ENCODE measurements around the gene CHD9NB.

DNA sequence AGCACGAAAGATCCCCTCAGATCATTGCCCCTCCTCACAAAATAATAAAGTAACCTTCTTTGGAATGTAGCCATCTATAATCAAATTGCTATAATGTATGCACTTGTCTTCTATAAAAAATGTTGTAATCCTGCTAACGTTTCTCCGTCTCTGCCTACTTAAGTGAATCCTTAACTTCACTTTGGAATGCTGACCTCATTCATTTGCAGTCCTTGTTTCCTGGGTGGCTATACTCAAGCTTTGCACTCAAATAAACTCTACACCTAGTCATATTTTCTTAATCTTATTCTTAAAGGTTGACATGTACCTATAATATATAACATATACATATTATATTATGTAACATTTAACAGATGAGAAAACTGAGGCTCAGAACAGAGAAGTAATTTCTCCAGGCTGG, 22.7 kb downstream of the CHD9NB start:
- TF ChIP-seq, protein P1, sequence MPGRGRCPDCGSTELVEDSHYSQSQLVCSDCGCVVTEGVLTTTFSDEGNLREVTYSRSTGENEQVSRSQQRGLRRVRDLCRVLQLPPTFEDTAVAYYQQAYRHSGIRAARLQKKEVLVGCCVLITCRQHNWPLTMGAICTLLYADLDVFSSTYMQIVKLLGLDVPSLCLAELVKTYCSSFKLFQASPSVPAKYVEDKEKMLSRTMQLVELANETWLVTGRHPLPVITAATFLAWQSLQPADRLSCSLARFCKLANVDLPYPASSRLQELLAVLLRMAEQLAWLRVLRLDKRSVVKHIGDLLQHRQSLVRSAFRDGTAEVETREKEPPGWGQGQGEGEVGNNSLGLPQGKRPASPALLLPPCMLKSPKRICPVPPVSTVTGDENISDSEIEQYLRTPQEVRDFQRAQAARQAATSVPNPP (IDR thresholded peaks at IDR 0.05; ENCODE audit: borderline replicate concordance, insufficient read depth, insufficient read length) = no peak
- no peak for TF ChIP-seq BRCA1 (IDR thresholded peaks at IDR 0.05)
- TF ChIP-seq BRCA1 (CRISPR knock-in tag; IDR thresholded peaks at IDR 0.05) = no peak
- no peak for TF ChIP-seq FOXK1 (CRISPR knock-in tag; IDR thresholded peaks at IDR 0.05; ENCODE audit: borderline replicate concordance)
- no peak for TF ChIP-seq ZZZ3 (IDR thresholded peaks at IDR 0.05)
- TF ChIP-seq KDM4B (IDR thresholded peaks at IDR 0.05; ENCODE audit: borderline replicate concordance in 2 of 2, low read depth in 1 of 2) = no peak
- TF ChIP-seq TEAD4 (IDR thresholded peaks at IDR 0.05; ENCODE audit: low read length) = no peak
- no peak for TF ChIP-seq TEAD4 (CRISPR knock-in tag; IDR thresholded peaks at IDR 0.05; ENCODE audit: borderline replicate concordance)
- no peak for TF ChIP-seq ZKSCAN3 (CRISPR knock-in tag; IDR thresholded peaks at IDR 0.05)
- TF ChIP-seq, protein P2, sequence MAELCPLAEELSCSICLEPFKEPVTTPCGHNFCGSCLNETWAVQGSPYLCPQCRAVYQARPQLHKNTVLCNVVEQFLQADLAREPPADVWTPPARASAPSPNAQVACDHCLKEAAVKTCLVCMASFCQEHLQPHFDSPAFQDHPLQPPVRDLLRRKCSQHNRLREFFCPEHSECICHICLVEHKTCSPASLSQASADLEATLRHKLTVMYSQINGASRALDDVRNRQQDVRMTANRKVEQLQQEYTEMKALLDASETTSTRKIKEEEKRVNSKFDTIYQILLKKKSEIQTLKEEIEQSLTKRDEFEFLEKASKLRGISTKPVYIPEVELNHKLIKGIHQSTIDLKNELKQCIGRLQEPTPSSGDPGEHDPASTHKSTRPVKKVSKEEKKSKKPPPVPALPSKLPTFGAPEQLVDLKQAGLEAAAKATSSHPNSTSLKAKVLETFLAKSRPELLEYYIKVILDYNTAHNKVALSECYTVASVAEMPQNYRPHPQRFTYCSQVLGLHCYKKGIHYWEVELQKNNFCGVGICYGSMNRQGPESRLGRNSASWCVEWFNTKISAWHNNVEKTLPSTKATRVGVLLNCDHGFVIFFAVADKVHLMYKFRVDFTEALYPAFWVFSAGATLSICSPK (IDR thresholded peaks at IDR 0.05; ENCODE audit: borderline replicate concordance) = no peak
- TF ChIP-seq, protein P3, sequence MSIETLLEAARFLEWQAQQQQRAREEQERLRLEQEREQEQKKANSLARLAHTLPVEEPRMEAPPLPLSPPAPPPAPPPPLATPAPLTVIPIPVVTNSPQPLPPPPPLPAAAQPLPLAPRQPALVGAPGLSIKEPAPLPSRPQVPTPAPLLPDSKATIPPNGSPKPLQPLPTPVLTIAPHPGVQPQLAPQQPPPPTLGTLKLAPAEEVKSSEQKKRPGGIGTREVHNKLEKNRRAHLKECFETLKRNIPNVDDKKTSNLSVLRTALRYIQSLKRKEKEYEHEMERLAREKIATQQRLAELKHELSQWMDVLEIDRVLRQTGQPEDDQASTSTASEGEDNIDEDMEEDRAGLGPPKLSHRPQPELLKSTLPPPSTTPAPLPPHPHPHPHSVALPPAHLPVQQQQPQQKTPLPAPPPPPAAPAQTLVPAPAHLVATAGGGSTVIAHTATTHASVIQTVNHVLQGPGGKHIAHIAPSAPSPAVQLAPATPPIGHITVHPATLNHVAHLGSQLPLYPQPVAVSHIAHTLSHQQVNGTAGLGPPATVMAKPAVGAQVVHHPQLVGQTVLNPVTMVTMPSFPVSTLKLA (conservative IDR thresholded peaks at IDR 0.05) = no peak
- TF ChIP-seq CREM (IDR thresholded peaks at IDR 0.05; ENCODE audit: low read depth) = no peak
- TF ChIP-seq, protein P4, sequence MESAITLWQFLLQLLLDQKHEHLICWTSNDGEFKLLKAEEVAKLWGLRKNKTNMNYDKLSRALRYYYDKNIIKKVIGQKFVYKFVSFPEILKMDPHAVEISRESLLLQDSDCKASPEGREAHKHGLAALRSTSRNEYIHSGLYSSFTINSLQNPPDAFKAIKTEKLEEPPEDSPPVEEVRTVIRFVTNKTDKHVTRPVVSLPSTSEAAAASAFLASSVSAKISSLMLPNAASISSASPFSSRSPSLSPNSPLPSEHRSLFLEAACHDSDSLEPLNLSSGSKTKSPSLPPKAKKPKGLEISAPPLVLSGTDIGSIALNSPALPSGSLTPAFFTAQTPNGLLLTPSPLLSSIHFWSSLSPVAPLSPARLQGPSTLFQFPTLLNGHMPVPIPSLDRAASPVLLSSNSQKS (CRISPR knock-in tag; IDR thresholded peaks at IDR 0.05) = no peak
- TF ChIP-seq, protein P5, sequence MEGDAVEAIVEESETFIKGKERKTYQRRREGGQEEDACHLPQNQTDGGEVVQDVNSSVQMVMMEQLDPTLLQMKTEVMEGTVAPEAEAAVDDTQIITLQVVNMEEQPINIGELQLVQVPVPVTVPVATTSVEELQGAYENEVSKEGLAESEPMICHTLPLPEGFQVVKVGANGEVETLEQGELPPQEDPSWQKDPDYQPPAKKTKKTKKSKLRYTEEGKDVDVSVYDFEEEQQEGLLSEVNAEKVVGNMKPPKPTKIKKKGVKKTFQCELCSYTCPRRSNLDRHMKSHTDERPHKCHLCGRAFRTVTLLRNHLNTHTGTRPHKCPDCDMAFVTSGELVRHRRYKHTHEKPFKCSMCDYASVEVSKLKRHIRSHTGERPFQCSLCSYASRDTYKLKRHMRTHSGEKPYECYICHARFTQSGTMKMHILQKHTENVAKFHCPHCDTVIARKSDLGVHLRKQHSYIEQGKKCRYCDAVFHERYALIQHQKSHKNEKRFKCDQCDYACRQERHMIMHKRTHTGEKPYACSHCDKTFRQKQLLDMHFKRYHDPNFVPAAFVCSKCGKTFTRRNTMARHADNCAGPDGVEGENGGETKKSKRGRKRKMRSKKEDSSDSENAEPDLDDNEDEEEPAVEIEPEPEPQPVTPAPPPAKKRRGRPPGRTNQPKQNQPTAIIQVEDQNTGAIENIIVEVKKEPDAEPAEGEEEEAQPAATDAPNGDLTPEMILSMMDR (IDR thresholded peaks at IDR 0.05 in 2 of 3, conservative IDR thresholded peaks at IDR 0.05 in 1 of 3; ENCODE audit: insufficient read depth in 2 of 3, low read depth in 1 of 3, low read length in 3 of 3) = no peak
- TF ChIP-seq CTBP1 (IDR thresholded peaks at IDR 0.05; ENCODE audit: borderline replicate concordance) = no peak
- no peak for TF ChIP-seq MAFK (IDR thresholded peaks at IDR 0.05; ENCODE audit: low read length)

Measured in K562 (cell line).